ENCODE measurements around the gene PLXNB2.

DNA sequence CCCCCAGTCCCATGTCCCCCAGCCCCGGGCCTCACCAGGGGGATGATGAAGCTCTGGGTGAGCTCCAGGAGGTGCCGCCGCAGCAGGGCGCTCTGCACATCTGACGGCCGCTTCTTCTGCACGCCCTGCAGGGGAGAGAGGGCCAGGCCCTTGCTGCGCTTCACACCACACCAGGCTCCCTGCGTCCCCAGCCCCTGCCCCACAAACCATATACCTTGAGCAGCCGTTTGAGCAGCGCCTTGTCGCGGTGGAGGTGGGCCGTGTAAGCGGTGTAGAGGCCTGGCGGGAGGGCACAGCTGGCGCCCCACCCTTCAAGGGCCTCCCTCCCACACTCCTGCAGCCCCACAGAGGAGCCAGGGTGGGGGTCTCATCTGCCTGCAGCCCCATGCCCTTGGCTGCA lies 6.2 kb upstream of the PLXNB2 start:
- TF ChIP-seq CTCF (IDR thresholded peaks at IDR 0.05; ENCODE audit: borderline replicate concordance, extremely low read depth, low read length, poor library complexity, severe bottlenecking) (no peak), EZH2 (IDR thresholded peaks at IDR 0.05; ENCODE audit: borderline replicate concordance, low read depth, low read length, severe bottlenecking) (no peak)

Measured in DND-41 (cell line).